KG1 (cell line): ENCODE measurements around the gene MBNL1.

Experiments
- DNase-seq: peaks from one replicate; lab custom pipeline; 2025; lab: John Stamatoyannopoulos, UW

MBNL1 gene

GRCh38 chr3:152252755-152253154 is 16.0 kb upstream of the MBNL1 start:
- DNase-seq, result no peak

GRCh38 chr3:152253514-152253913 is 15.2 kb upstream of the MBNL1 start:
- DNase-seq, result no peak

- DNase-seq, result no peak
Measured at GRCh38 chr3:152254041-152254440, 14.7 kb upstream of the MBNL1 start.

- no peak for DNase-seq
Measured at GRCh38 chr3:152255290-152255689, 13.4 kb upstream of the MBNL1 start.

GRCh38 chr3:152256851-152257562 is 11.7 kb upstream of the MBNL1 start:
- DNase-seq, result no peak

- no peak for DNase-seq
Measured at GRCh38 chr3:152257563-152258035, 11.1 kb upstream of the MBNL1 start.

- DNase-seq, result no peak
Measured at GRCh38 chr3:152258448-152259393, 10.0 kb upstream of the MBNL1 start.

GRCh38 chr3:152259468-152259867 is 9.3 kb upstream of the MBNL1 start:
- no peak for DNase-seq

GRCh38 chr3:152260026-152260425 is 8.7 kb upstream of the MBNL1 start:
- DNase-seq, result no peak

GRCh38 chr3:152260529-152260928 is 8.2 kb upstream of the MBNL1 start:
- no peak for DNase-seq

- DNase-seq, result no peak
Measured at GRCh38 chr3:152261329-152261728, 7.4 kb upstream of the MBNL1 start.

GRCh38 chr3:152263711-152264110 is 5.0 kb upstream of the MBNL1 start:
- DNase-seq, result no peak

- no peak for DNase-seq
Measured at GRCh38 chr3:152264378-152264777, 4.4 kb upstream of the MBNL1 start.

GRCh38 chr3:152266221-152266995 is 2.3 kb upstream of the MBNL1 start:
- DNase-seq, result no peak

- DNase-seq, result no peak
Measured at GRCh38 chr3:152267831-152268554, 736 bp upstream of the MBNL1 start.

GRCh38 chr3:152269056-152269830 is 514 bp downstream of the MBNL1 start:
- DNase-seq, result no peak

- DNase-seq, result no peak
Measured at GRCh38 chr3:152269831-152270734, 1.4 kb downstream of the MBNL1 start.

GRCh38 chr3:152270937-152271336 is 2.2 kb downstream of the MBNL1 start:
- no peak for DNase-seq

- DNase-seq, result no peak
Measured at GRCh38 chr3:152271501-152272236, 2.9 kb downstream of the MBNL1 start.
